Keratinocyte (primary cell): ENCODE data around the gene FAM114A1. TPM values are rescaled to one million over a fixed set of nuclear protein-coding genes. Genes with fewer than 3 reads are reported as not detected.

Experiments
- DNase-seq: peaks from one replicate; pipeline ENCODE4 v3.0.0-alpha.2; 2011; ENCODE audit warnings: low read depth, missing footprints, low spot score
- FAIRE-seq: peaks from 2 replicates; lab custom pipeline; 2011; peaks lifted over from hg19 to GRCh38; lab: Jason Lieb, UNC
- H2AFZ ChIP-seq: 2 replicates; pipeline ENCODE4 v1.6.0; 2012; ENCODE audit warnings: low read length, control low read depth, inconsistent platforms; ENCODE audit not compliant: control insufficient read depth
- H3K27ac ChIP-seq: 2 replicates; pipeline ENCODE4 v1.5.1; 2011; ENCODE audit warnings: low read length; ENCODE audit not compliant: control insufficient read depth, insufficient read depth
- H3K27me3 ChIP-seq: 3 replicates; pipeline ENCODE4 v1.6.0; 2011; ENCODE audit warnings: low read length; ENCODE audit not compliant: control insufficient read depth, insufficient read depth; ENCODE audit errors: extremely low read depth
- H3K36me3 ChIP-seq, 2 experiments: 2 replicates in 1 of 2; 3 replicates in 1 of 2; pipeline ENCODE4 v1.5.1; 2011; ENCODE audit warnings: low read length in 2 of 2, mild to moderate bottlenecking in 1 of 2; ENCODE audit not compliant: control insufficient read depth in 2 of 2, insufficient read depth in 2 of 2; ENCODE audit errors: extremely low read depth in 1 of 2
- H3K4me1 ChIP-seq: 3 replicates; pipeline ENCODE4 v1.5.1; 2011; ENCODE audit warnings: low read length; ENCODE audit not compliant: control insufficient read depth, insufficient read depth; ENCODE audit errors: extremely low read depth
- H3K4me2 ChIP-seq: 3 replicates; pipeline ENCODE4 v1.6.0; 2011; ENCODE audit warnings: low read depth, low read length; ENCODE audit not compliant: control insufficient read depth, insufficient read depth; ENCODE audit errors: extremely low read depth
- H3K4me3 ChIP-seq, 3 experiments: fragments of 200-600 bp in 1 of 3; sonication (generic) in 1 of 3; 2 replicates in 2 of 3; 3 replicates in 1 of 3; pipeline ENCODE4 v1.5.1; 2011 to 2016; ENCODE audit warnings: low read length in 3 of 3, mild to moderate bottlenecking in 3 of 3, control low read depth in 2 of 3, inconsistent platforms in 1 of 3, low read depth in 1 of 3, mixed read lengths in 1 of 3, mixed run types in 1 of 3, moderate library complexity in 1 of 3; ENCODE audit not compliant: control insufficient read depth in 2 of 3, insufficient read depth in 2 of 3; ENCODE audit errors: extremely low read depth in 1 of 3
- H3K79me2 ChIP-seq: 2 replicates; pipeline ENCODE4 v1.6.0; 2012; ENCODE audit warnings: low read length; ENCODE audit not compliant: control insufficient read depth, insufficient read depth
- H3K9ac ChIP-seq: 3 replicates; pipeline ENCODE4 v1.6.0; 2011; ENCODE audit warnings: low read length; ENCODE audit not compliant: control insufficient read depth, insufficient read depth; ENCODE audit errors: extremely low read depth
- H3K9me1 ChIP-seq: 3 replicates; pipeline ENCODE4 v1.6.0; 2011; ENCODE audit warnings: low read length; ENCODE audit not compliant: control insufficient read depth, insufficient read depth; ENCODE audit errors: extremely low read depth
- H3K9me3 ChIP-seq: 2 replicates; pipeline ENCODE4 v1.5.1; 2012; ENCODE audit warnings: low read depth, low read length; ENCODE audit not compliant: control insufficient read depth
- H4K20me1 ChIP-seq: 3 replicates; pipeline ENCODE4 v1.6.0; 2011; ENCODE audit warnings: low read length; ENCODE audit not compliant: control insufficient read depth, insufficient read depth; ENCODE audit errors: extremely low read depth
- EZH2 ChIP-seq: IDR thresholded peaks from one replicate; pipeline ENCODE4 v1.6.1; 2012; ENCODE audit warnings: inconsistent platforms, mild to moderate bottlenecking, low read length, moderate library complexity
- dilution Hi-C: fragments of 300-500 bp; cut with MboI; formaldehyde crosslinking; loops from one replicate; pipeline ENCODE4 v1.7.0; 2020; ENCODE audit warnings: low sequenced_read_pairs; ENCODE audit not compliant: extremely low pct_ligation_motif_present
- polyA plus RNA-seq, 5 experiments: library from polyadenylated mRNA; depleted of rRNA in 3 of 5; stranded (reverse) in 3 of 5; stranded (forward) in 1 of 5; unstranded in 1 of 5; fragments of >200 nt; gene quantifications; 1 replicate in 1 of 5; 2 replicates in 3 of 5; 3 replicates in 1 of 5; pipeline versions ENCODE4 v1.2.1 to v1.2.3, GENCODE V29; 2011 to 2012; ENCODE audit warnings: missing spikeins in 2 of 5, low read depth in 1 of 5, low replicate concordance in 1 of 5
- TF ChIP-seq, protein P1 (sequence below), 3 experiments: IDR thresholded peaks in 1 of 3; conservative IDR thresholded peaks in 1 of 3; optimal IDR thresholded peaks in 1 of 3; 2 replicates in 2 of 3; 3 replicates in 1 of 3; pipeline versions ENCODE3 to v1.5.1; 2011; ENCODE audit warnings: low read length in 3 of 3, mild to moderate bottlenecking in 3 of 3, moderate library complexity in 2 of 3, control low read depth in 1 of 3, inconsistent platforms in 1 of 3; ENCODE audit not compliant: insufficient read depth in 2 of 3; ENCODE audit errors: extremely low read depth in 1 of 3

FAM114A1 gene
- polyA plus RNA-seq, 1 donor (not counting 4 experiments of a cell fraction or from before 2014, with no cell fraction given), result 47.2 TPM

DNA sequence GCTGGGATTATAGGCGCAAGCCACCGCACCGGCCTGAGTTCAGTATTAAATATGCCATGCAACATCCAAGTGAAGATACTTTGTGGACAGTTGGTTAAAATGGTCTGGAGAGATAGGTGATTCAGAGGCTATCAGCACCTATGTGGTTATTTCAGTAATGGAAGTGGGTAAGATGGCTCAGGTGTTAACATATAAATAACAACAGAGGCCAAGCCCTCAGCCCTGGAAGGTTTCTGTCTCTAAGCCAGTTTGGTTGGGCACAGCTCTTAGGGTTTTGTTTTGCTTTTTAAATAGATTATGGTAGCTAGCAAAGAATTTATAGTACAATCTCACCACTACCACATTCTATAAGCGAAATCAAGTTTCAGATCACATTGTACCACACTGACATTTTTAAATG lies 16.6 kb downstream of the FAM114A1 start:
- H3K9me3 ChIP-seq, result no peaks in the 10 kb centered on the region
- H3K79me2 ChIP-seq, result no peaks in the 10 kb centered on the region
- FAIRE-seq (no peak), DNase-seq (no peak)
- dilution Hi-C loops, result no loop called here
- H3K9ac ChIP-seq, result no peak overlapping the region
- H3K27me3 ChIP-seq, result no peaks in the 10 kb centered on the region
- TF ChIP-seq, protein P1, sequence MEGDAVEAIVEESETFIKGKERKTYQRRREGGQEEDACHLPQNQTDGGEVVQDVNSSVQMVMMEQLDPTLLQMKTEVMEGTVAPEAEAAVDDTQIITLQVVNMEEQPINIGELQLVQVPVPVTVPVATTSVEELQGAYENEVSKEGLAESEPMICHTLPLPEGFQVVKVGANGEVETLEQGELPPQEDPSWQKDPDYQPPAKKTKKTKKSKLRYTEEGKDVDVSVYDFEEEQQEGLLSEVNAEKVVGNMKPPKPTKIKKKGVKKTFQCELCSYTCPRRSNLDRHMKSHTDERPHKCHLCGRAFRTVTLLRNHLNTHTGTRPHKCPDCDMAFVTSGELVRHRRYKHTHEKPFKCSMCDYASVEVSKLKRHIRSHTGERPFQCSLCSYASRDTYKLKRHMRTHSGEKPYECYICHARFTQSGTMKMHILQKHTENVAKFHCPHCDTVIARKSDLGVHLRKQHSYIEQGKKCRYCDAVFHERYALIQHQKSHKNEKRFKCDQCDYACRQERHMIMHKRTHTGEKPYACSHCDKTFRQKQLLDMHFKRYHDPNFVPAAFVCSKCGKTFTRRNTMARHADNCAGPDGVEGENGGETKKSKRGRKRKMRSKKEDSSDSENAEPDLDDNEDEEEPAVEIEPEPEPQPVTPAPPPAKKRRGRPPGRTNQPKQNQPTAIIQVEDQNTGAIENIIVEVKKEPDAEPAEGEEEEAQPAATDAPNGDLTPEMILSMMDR (optimal IDR thresholded peaks at IDR 0.05 in 1 of 3, IDR thresholded peaks at IDR 0.05 in 1 of 3, conservative IDR thresholded peaks at IDR 0.05 in 1 of 3; ENCODE audit: extremely low read depth in 1 of 3, insufficient read depth in 2 of 3, low read length in 3 of 3), result no peak
- no peak for TF ChIP-seq EZH2
- H3K4me3 ChIP-seq, result no peak overlapping the region
- no peak overlapping the region for H2AFZ ChIP-seq
- no peaks in the 10 kb centered on the region for H3K9me1 ChIP-seq
- peaks cover 7% of the 10 kb centered on the region for H3K4me1 ChIP-seq
- H3K4me2 ChIP-seq, result no peak overlapping the region
- H3K36me3 ChIP-seq, result peaks cover 2 to 3% of the 10 kb centered on the region in 2 experiments
- no peak overlapping the region for H3K27ac ChIP-seq
- H4K20me1 ChIP-seq, result no peaks in the 10 kb centered on the region

DNA sequence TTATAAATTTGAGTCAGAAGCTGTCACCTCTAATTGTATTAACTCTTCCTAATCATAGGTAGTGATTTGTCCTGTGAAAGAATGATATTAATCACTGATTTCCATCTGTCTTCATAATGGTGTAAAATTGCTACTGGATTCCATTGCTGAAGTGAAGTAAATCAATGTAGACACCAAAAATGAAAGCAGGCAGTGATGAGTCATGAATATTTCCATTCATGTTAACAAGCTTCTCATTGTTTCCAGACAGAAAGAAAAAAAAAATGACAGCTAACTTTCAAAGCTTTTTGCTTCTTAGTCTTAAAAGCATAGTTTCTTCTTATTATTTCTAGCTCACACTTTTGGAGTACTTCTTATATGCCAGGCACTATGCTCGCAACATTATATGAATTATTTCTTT lies 21.5 kb downstream of the FAM114A1 start:
- TF ChIP-seq, protein P1 (optimal IDR thresholded peaks at IDR 0.05 in 1 of 3, IDR thresholded peaks at IDR 0.05 in 1 of 3, conservative IDR thresholded peaks at IDR 0.05 in 1 of 3; ENCODE audit: extremely low read depth in 1 of 3, insufficient read depth in 2 of 3, low read length in 3 of 3), result no peak
- no peak for TF ChIP-seq EZH2
- dilution Hi-C loops, result no loop called here

More for the DNA sequence above, 21.5 kb downstream of the FAM114A1 start:
- Histone ChIP-seq H3K79me2 (no peaks in the 10 kb centered on the region), H4K20me1 (no peaks in the 10 kb centered on the region), H3K27ac (peak overlapping the region; percentile 45), H2AFZ (no peak overlapping the region), H3K4me2 (peak overlapping the region; percentile 58), H3K4me3 (no peak overlapping the region), H3K9me3 (no peaks in the 10 kb centered on the region), H3K4me1 (peaks cover 20% of the 10 kb centered on the region), H3K27me3 (no peaks in the 10 kb centered on the region), H3K9me1 (no peaks in the 10 kb centered on the region), H3K36me3 (peaks cover 0 to 6% of the 10 kb centered on the region in 2 experiments), H3K9ac (peak overlapping the region; percentile 9)
- FAIRE-seq (peak; percentile 58), DNase-seq (peak; percentile 55)
